Vagina (tissue), 2 donors: ENCODE results near the gene PTP4A2.
A peak's percentile ranks its signal among the peaks of the same experiment; 100 is the strongest.

Experiments
- CTCF ChIP-seq, 3 experiments: fragments of 450-650 bp in 2 of 3; fragments of 200-600 bp in 1 of 3; sonication (generic) in 1 of 3; IDR thresholded peaks; one replicate each; pipeline ENCODE4 v1.5.1; 2017 to 2019; ENCODE audit warnings: antibody characterized with exemption in 3 of 3, mild to moderate bottlenecking in 2 of 3, moderate library complexity in 2 of 3
- POLR2A ChIP-seq, 2 donors: fragments of 450-650 bp; IDR thresholded peaks; one replicate each; pipeline ENCODE4 v1.6.1; 2017; ENCODE audit warnings: antibody characterized with exemption in 2 of 2, mild to moderate bottlenecking in 2 of 2, moderate library complexity in 2 of 2
- POLR2AphosphoS5 ChIP-seq, 2 donors: sonication (generic); formaldehyde crosslinking; IDR thresholded peaks; one replicate each; pipeline ENCODE4 v1.9.0; 2017; ENCODE audit warnings: antibody characterized with exemption in 2 of 2, mild to moderate bottlenecking in 2 of 2, low read depth in 1 of 2; ENCODE audit not compliant: insufficient read depth in 1 of 2

GRCh38 chr1:31936981-31937299 lies 1.2 kb downstream of the PTP4A2 start:
- TF ChIP-seq CTCF (IDR thresholded peaks at IDR 0.05) (no peak), POLR2A (IDR thresholded peaks at IDR 0.05) (no peak), POLR2AphosphoS5 (IDR thresholded peaks at IDR 0.05; ENCODE audit: insufficient read depth in 1 of 2, low read depth in 1 of 2) (peak in 1 of 2 donors; percentile 2)
